ENCODE results near the gene PRAC1.

The PRAC1 gene

GRCh38 chr17:48692049-48692448 is 30.3 kb downstream of the PRAC1 start:
- TF ChIP-seq FOXM1 (IDR thresholded peaks at IDR 0.05; ENCODE audit: borderline replicate concordance, low read depth) (no peak), ZBTB7A (IDR thresholded peaks at IDR 0.05; ENCODE audit: low read depth) (no peak), REST (IDR thresholded peaks at IDR 0.05; ENCODE audit: low read depth) (no peak), CEBPB (IDR thresholded peaks at IDR 0.05) (no peak), TCF12 (IDR thresholded peaks at IDR 0.05; ENCODE audit: low read depth) (no peak), CREB1 (IDR thresholded peaks at IDR 0.05; ENCODE audit: low read depth) (no peak), EGR1 (IDR thresholded peaks at IDR 0.05) (no peak), TAF1 (IDR thresholded peaks at IDR 0.05; ENCODE audit: low read depth) (no peak), NFIC (IDR thresholded peaks at IDR 0.05) (no peak), TEAD4 (IDR thresholded peaks at IDR 0.05) (no peak), USF1 (IDR thresholded peaks at IDR 0.05) (no peak), YY1 (IDR thresholded peaks at IDR 0.05; ENCODE audit: low read depth) (no peak), RAD21 (IDR thresholded peaks at IDR 0.05; ENCODE audit: low read depth) (no peak), EP300 (IDR thresholded peaks at IDR 0.05; ENCODE audit: borderline replicate concordance) (no peak)
- TF ChIP-seq, protein P1, sequence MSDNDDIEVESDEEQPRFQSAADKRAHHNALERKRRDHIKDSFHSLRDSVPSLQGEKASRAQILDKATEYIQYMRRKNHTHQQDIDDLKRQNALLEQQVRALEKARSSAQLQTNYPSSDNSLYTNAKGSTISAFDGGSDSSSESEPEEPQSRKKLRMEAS (IDR thresholded peaks at IDR 0.05), result no peak

DNA sequence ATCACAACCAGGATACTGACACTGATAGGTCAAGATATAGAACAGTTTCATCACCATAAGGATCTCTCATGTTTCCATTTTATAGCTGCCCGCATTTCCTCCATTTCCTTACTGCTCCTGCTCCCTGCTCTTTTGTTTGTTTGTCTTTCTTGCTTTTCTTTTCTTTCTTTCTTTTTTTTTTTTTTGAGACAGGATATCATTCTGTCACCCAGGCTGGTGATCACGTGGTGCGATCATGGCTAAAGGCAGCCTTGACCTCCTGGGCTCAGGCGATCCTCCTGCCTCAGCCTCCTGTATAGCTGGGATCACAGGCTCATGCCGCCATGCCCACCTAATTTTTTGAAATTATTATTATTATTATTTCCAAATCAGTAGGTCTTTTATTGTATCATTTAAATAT is 31.7 kb downstream of the PRAC1 start:
- TF ChIP-seq, protein P1 (IDR thresholded peaks at IDR 0.05), result no peak
- no peak for TF ChIP-seq TAF1 (IDR thresholded peaks at IDR 0.05; ENCODE audit: low read depth)
- no peak for TF ChIP-seq FOXM1 (IDR thresholded peaks at IDR 0.05; ENCODE audit: borderline replicate concordance, low read depth)

GRCh38 chr17:48681609-48682008 is 40.7 kb downstream of the PRAC1 start:
- TF ChIP-seq FOXM1 (IDR thresholded peaks at IDR 0.05; ENCODE audit: borderline replicate concordance, low read depth) (no peak), ZBTB7A (IDR thresholded peaks at IDR 0.05; ENCODE audit: low read depth) (no peak), CREB1 (IDR thresholded peaks at IDR 0.05; ENCODE audit: low read depth) (no peak), EP300 (IDR thresholded peaks at IDR 0.05; ENCODE audit: borderline replicate concordance) (no peak), CEBPB (IDR thresholded peaks at IDR 0.05) (no peak), TEAD4 (IDR thresholded peaks at IDR 0.05) (no peak), TAF1 (IDR thresholded peaks at IDR 0.05; ENCODE audit: low read depth) (no peak)

GRCh38 chr17:48679385-48680096 is 42.8 kb downstream of the PRAC1 start:
- TF ChIP-seq CEBPB (IDR thresholded peaks at IDR 0.05) (no peak), USF1 (IDR thresholded peaks at IDR 0.05) (no peak), TEAD4 (IDR thresholded peaks at IDR 0.05) (no peak), YY1 (IDR thresholded peaks at IDR 0.05; ENCODE audit: low read depth) (no peak)

DNA sequence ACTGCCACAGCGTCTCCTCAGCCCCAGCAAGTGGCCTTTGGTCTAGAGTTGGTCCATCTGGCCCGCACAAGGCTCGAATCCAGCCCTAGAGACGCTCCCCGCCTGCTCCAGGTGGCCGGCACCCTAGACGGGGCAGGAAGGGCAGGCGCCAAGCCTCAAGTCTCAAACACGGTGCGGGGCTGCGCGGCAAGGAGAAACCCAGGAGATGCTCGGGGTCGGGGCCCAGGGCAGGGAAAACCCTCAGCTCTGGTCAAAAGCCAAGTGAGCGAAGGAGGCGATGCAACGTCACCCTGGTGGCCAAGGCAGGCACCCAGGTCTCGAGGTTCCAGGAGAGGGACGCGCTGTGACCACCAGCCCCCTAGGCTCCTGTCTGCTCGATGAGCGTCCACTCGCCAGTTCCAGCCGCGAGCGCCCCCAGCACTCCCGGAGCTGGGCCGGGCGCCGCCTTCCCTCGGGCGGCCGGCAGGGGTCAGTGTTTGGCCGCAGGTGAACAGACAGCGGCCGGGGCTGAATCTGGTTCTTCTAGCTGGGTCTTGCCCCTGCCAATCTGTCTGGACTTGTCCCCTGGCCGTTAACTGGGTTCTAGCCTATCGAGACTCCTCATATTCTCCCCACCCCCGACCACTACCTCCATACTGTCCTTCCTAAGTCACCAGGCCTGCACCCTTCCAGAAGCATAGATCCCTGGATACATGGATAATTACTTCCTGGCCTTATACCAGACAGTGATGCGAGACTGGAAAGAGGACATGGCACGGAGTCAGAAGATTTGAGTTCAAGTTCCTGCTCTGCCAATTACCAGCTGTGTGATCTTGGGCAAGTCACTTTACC is 44.0 kb downstream of the PRAC1 start:
- peak; percentile 87 for TF ChIP-seq RAD21 (IDR thresholded peaks at IDR 0.05; ENCODE audit: low read depth)
- TF ChIP-seq EP300 (IDR thresholded peaks at IDR 0.05; ENCODE audit: borderline replicate concordance), result no peak

DNA sequence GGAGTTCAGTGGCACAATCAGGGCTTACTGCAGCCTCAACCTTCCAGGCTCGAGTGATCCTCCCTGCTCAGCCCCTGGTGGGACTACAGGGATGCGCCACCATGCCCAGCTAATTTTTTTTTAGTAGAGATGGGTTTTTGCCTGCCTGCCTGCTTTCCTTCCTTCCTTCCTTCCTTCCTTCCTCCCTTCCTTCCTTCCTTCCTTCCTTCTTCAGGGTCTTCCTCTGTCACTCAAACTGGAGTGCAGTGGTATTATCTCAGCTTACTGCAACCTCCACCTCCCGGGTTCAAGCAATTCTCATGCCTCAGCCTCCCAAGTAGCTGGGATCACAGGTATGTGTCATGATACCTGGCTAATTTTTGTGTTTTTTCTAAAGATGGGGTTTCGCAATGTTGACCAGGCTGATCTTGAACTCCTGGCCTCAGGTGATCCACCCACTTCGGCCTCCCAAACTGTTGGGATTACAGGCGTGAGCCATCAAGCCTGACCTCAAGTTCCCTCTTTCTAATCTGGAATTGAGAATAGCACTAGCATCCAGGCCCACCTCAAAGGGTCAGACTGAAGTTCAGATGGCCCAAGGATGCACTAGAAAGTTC is 45.3 kb downstream of the PRAC1 start:
- TF ChIP-seq EGR1 (IDR thresholded peaks at IDR 0.05) (no peak), CEBPB (IDR thresholded peaks at IDR 0.05) (peak; percentile 36; the same call in 1 of the 2 replicates), USF1 (IDR thresholded peaks at IDR 0.05) (no peak)

- no peak for TF ChIP-seq EP300 (IDR thresholded peaks at IDR 0.05; ENCODE audit: borderline replicate concordance)
- no peak for TF ChIP-seq NFIC (IDR thresholded peaks at IDR 0.05)
- no peak for TF ChIP-seq FOXM1 (IDR thresholded peaks at IDR 0.05; ENCODE audit: borderline replicate concordance, low read depth)
- TF ChIP-seq TAF1 (IDR thresholded peaks at IDR 0.05; ENCODE audit: low read depth), result no peak
- no peak for TF ChIP-seq CREB1 (IDR thresholded peaks at IDR 0.05; ENCODE audit: low read depth)
- TF ChIP-seq USF1 (IDR thresholded peaks at IDR 0.05), result no peak
- no peak for TF ChIP-seq ZBTB7A (IDR thresholded peaks at IDR 0.05; ENCODE audit: low read depth)
- TF ChIP-seq CEBPB (IDR thresholded peaks at IDR 0.05), result no peak
- TF ChIP-seq, protein P1 (IDR thresholded peaks at IDR 0.05), result no peak
- no peak for TF ChIP-seq TEAD4 (IDR thresholded peaks at IDR 0.05)
- no peak for TF ChIP-seq TCF12 (IDR thresholded peaks at IDR 0.05; ENCODE audit: low read depth)
- TF ChIP-seq EGR1 (IDR thresholded peaks at IDR 0.05), result no peak
- TF ChIP-seq YY1 (IDR thresholded peaks at IDR 0.05; ENCODE audit: low read depth), result no peak
- TF ChIP-seq RAD21 (IDR thresholded peaks at IDR 0.05; ENCODE audit: low read depth), result no peak
- no peak for TF ChIP-seq REST (IDR thresholded peaks at IDR 0.05; ENCODE audit: low read depth)
Measured at GRCh38 chr17:48672340-48672739, 50.0 kb downstream of the PRAC1 start.
